GM12801 (cell line): ENCODE results near the gene BACH2.

Experiments used
- CTCF ChIP-seq: IDR thresholded peaks from one replicate; pipeline ENCODE4 v1.5.1; 2011; ENCODE audit warnings: control low read depth; ENCODE audit not compliant: insufficient read length; ENCODE audit errors: extremely low read depth

Gene BACH2

GRCh38 chr6:90076511-90077415 is 219.9 kb downstream of the BACH2 start:
- TF ChIP-seq CTCF: no peak

- TF ChIP-seq CTCF: no peak
These were observed 222.3 kb downstream of the BACH2 start for GRCh38 chr6:90074161-90074850.

- no peak for TF ChIP-seq CTCF
These were observed 223.6 kb downstream of the BACH2 start for GRCh38 chr6:90072935-90073464.

- no peak for TF ChIP-seq CTCF
These were observed 224.1 kb downstream of the BACH2 start for GRCh38 chr6:90072501-90072900.

GRCh38 chr6:90068703-90069523 is 227.7 kb downstream of the BACH2 start:
- no peak for TF ChIP-seq CTCF

GRCh38 chr6:90068264-90068663 is 228.4 kb downstream of the BACH2 start:
- no peak for TF ChIP-seq CTCF

- no peak for TF ChIP-seq CTCF
These were observed 229.9 kb downstream of the BACH2 start for GRCh38 chr6:90066697-90067096.
